Smooth muscle cell (in vitro differentiated cells): Measurements from ENCODE around the gene LONP2. TPM values are rescaled to one million over a fixed set of nuclear protein-coding genes. Genes with fewer than 3 reads are reported as not detected.

Source experiments
- DNase-seq: peaks from one replicate; lab custom pipeline; 2025; ENCODE audit not compliant: unreplicated experiment; lab: John Stamatoyannopoulos, UW
- H2AFZ ChIP-seq: fragments of 200-600 bp; sonication (generic); 2 replicates; pipeline ENCODE4 v1.6.0; 2016; ENCODE audit warnings: antibody characterized with exemption, low read depth, mild to moderate bottlenecking
- H3F3A ChIP-seq: fragments of 200-600 bp; sonication (generic); 2 replicates; pipeline ENCODE4 v1.6.0; 2017; ENCODE audit warnings: antibody characterized with exemption, low read depth
- H3K27ac ChIP-seq: fragments of 200-600 bp; sonication (generic); 2 replicates; pipeline ENCODE4 v1.5.1; 2016; ENCODE audit warnings: low read depth, mild to moderate bottlenecking
- H3K27me3 ChIP-seq: fragments of 200-600 bp; sonication (generic); 2 replicates; pipeline ENCODE4 v1.6.1; 2016; ENCODE audit warnings: low read depth, mild to moderate bottlenecking
- H3K36me3 ChIP-seq: fragments of 200-600 bp; sonication (generic); 2 replicates; pipeline ENCODE4 v1.5.1; 2016; ENCODE audit warnings: low read depth
- H3K4me1 ChIP-seq: fragments of 200-600 bp; sonication (generic); 2 replicates; pipeline ENCODE4 v1.5.1; 2016; ENCODE audit warnings: low read depth
- H3K4me2 ChIP-seq: fragments of 200-600 bp; sonication (generic); 2 replicates; pipeline ENCODE4 v1.6.0; 2016; ENCODE audit warnings: mild to moderate bottlenecking
- H3K4me3 ChIP-seq: fragments of 200-600 bp; sonication (generic); 2 replicates; pipeline ENCODE4 v1.5.1; 2016; ENCODE audit warnings: mild to moderate bottlenecking
- H3K79me2 ChIP-seq: fragments of 200-600 bp; sonication (generic); 2 replicates; pipeline ENCODE4 v1.6.0; 2016; ENCODE audit warnings: low read depth, mild to moderate bottlenecking
- H3K9ac ChIP-seq: fragments of 200-600 bp; sonication (generic); 2 replicates; pipeline ENCODE4 v1.6.0; 2016; ENCODE audit warnings: low read depth
- H3K9me3 ChIP-seq: fragments of 200-600 bp; sonication (generic); replicated peaks from 2 replicates; pipeline ENCODE4 v1.5.1; 2016; ENCODE audit warnings: low read depth
- H4K20me1 ChIP-seq: fragments of 200-600 bp; sonication (generic); 2 replicates; pipeline ENCODE4 v1.6.0; 2016; ENCODE audit warnings: low read depth
- CTCF ChIP-seq: fragments of 200-600 bp; sonication (generic); IDR thresholded peaks from 2 replicates; pipeline ENCODE4 v1.5.1; 2017; ENCODE audit warnings: borderline replicate concordance, mild to moderate bottlenecking, antibody characterized with exemption; ENCODE audit not compliant: insufficient read depth, poor library complexity, severe bottlenecking
- WGBS: methylation state at CpG from one replicate; pipeline ENCODE4 v1.1.7; 2016; ENCODE audit warnings: low lambda C conversion rate; 5-methylcytosine and 5-hydroxymethylcytosine counted together
- polyA plus RNA-seq: library from polyadenylated mRNA; unstranded; fragments of >200 nt; fragmentation: Nextera tagmentation; extraction: Ambion mirVana; gene quantifications from 2 replicates; pipeline ENCODE4 v1.2.1, GENCODE V29; 2016
- total RNA-seq: library from RNA; depleted of rRNA; stranded (reverse); fragments of >200 nt; gene quantifications from 2 replicates; pipeline ENCODE4 v1.2.3, GENCODE V29; 2014

Gene LONP2
- total and polyA plus RNA-seq, 2 experiments from 2014 or later: 30.4 to 37.4 TPM

- Histone ChIP-seq H3K79me2 (peaks cover 55% of the 10 kb centered on the region), H3K9ac (no peak overlapping the region), H3K36me3 (peaks cover 2% of the 10 kb centered on the region), H3K4me1 (no peaks in the 10 kb centered on the region), H2AFZ (no peak overlapping the region), H3K4me3 (no peak overlapping the region), H3K9me3 (no peaks in the 10 kb centered on the region), H3K4me2 (no peak overlapping the region), H3K27ac (no peak overlapping the region), H4K20me1 (peaks cover 67% of the 10 kb centered on the region), H3K27me3 (no peaks in the 10 kb centered on the region), H3F3A (no peaks in the 10 kb centered on the region)
- no peak for DNase-seq
- no peak for TF ChIP-seq CTCF
- 97% methylated on average over 4 of the region's 4 CpGs for WGBS
These were observed 112.7 kb downstream of the LONP2 start for GRCh38 chr16:48356633-48357376.

- H3K27me3 ChIP-seq: no peaks in the 10 kb centered on the region
- H3K79me2 ChIP-seq: peaks cover 71% of the 10 kb centered on the region
- H3K4me2 ChIP-seq: no peak overlapping the region
- no peak overlapping the region for H2AFZ ChIP-seq
- no peak for DNase-seq
- H3K4me1 ChIP-seq: no peaks in the 10 kb centered on the region
- H3K36me3 ChIP-seq: no peaks in the 10 kb centered on the region
- WGBS: 98% methylated on average over 3 of the region's 3 CpGs
- no peak overlapping the region for H3K27ac ChIP-seq
- no peak for TF ChIP-seq CTCF
- H4K20me1 ChIP-seq: peaks cover 78% of the 10 kb centered on the region
- H3F3A ChIP-seq: no peaks in the 10 kb centered on the region
- H3K9ac ChIP-seq: no peak overlapping the region
- no peaks in the 10 kb centered on the region for H3K9me3 ChIP-seq
- H3K4me3 ChIP-seq: no peak overlapping the region
These were observed 114.3 kb downstream of the LONP2 start for GRCh38 chr16:48358419-48358818.

- H3K9me3 ChIP-seq: no peaks in the 10 kb centered on the region
- no peak for DNase-seq
- no peak overlapping the region for H3K4me2 ChIP-seq
- H3K27ac ChIP-seq: no peak overlapping the region
- no peak for TF ChIP-seq CTCF
- no peak overlapping the region for H2AFZ ChIP-seq
- no peaks in the 10 kb centered on the region for H3F3A ChIP-seq
- H3K36me3 ChIP-seq: no peaks in the 10 kb centered on the region
- H3K27me3 ChIP-seq: no peaks in the 10 kb centered on the region
- H4K20me1 ChIP-seq: peaks cover 85% of the 10 kb centered on the region
- H3K9ac ChIP-seq: no peak overlapping the region
- H3K79me2 ChIP-seq: peaks cover 86% of the 10 kb centered on the region
- 90% methylated on average over 2 of the region's 2 CpGs for WGBS
- peaks cover 9% of the 10 kb centered on the region for H3K4me1 ChIP-seq
- no peak overlapping the region for H3K4me3 ChIP-seq
These were observed 115.9 kb downstream of the LONP2 start for GRCh38 chr16:48359983-48360382.

- no peaks in the 10 kb centered on the region for H3K36me3 ChIP-seq
- H2AFZ ChIP-seq: no peak overlapping the region
- 100% methylated on average over 3 of the region's 3 CpGs for WGBS
- no peaks in the 10 kb centered on the region for H3K9me3 ChIP-seq
- no peak overlapping the region for H3K4me3 ChIP-seq
- DNase-seq: no peak
- H4K20me1 ChIP-seq: peaks cover 90% of the 10 kb centered on the region
- peaks cover 15% of the 10 kb centered on the region for H3K4me1 ChIP-seq
- H3K4me2 ChIP-seq: no peak overlapping the region
- no peak overlapping the region for H3K9ac ChIP-seq
- peaks cover 86% of the 10 kb centered on the region for H3K79me2 ChIP-seq
- TF ChIP-seq CTCF: no peak
- no peaks in the 10 kb centered on the region for H3F3A ChIP-seq
- no peaks in the 10 kb centered on the region for H3K27me3 ChIP-seq
- no peak overlapping the region for H3K27ac ChIP-seq
These were observed 116.9 kb downstream of the LONP2 start for GRCh38 chr16:48361012-48361411.
